PFSK-1 (cell line): Measurements from ENCODE around the gene SH3D21.

Source experiments
- POLR2AphosphoS5 ChIP-seq: IDR thresholded peaks from 2 replicates; pipeline ENCODE4 v1.6.1; 2012; ENCODE audit warnings: low read depth, mild to moderate bottlenecking, control low read depth, low read length, moderate library complexity
- REST ChIP-seq, 2 experiments: IDR thresholded peaks; 2 replicates each; pipeline versions ENCODE4 v1.6.1 to v1.8.0; 2011 to 2012; ENCODE audit warnings: low read depth in 2 of 2, low read length in 2 of 2, control low read depth in 1 of 2, inconsistent platforms in 1 of 2, mild to moderate bottlenecking in 1 of 2, moderate library complexity in 1 of 2; ENCODE audit not compliant: insufficient read depth in 1 of 2

- TF ChIP-seq POLR2AphosphoS5 (no peak), REST (IDR thresholded peaks at IDR 0.05; ENCODE audit: insufficient read depth in 1 of 2, low read depth in 2 of 2, low read length in 2 of 2) (no peak)
These were observed 43.1 kb downstream of the SH3D21 start for GRCh38 chr1:36349241-36349671.
